Motor neuron (in vitro differentiated cells): Measurements from ENCODE around the gene ZMIZ1. TPM values are rescaled to one million over a fixed set of nuclear protein-coding genes. Genes with fewer than 3 reads are reported as not detected.

Experiments
- ATAC-seq, 8 experiments: fragments of 200-7000 bp; cut with Tn5 transposase; replicated peaks in 6 of 8; 2 replicates each; pipeline ENCODE4 v1.8.0; 2021; ENCODE audit warnings: mild to moderate bottlenecking in 8 of 8, moderate library complexity in 8 of 8
- H3K27ac ChIP-seq, 2 donors: fragments of 250-450 bp; sonication (Bioruptor Pico); 2 replicates each; pipeline ENCODE4 v1.9.0; 2021; ENCODE audit warnings: antibody characterized with exemption in 2 of 2, mild to moderate bottlenecking in 2 of 2, moderate library complexity in 1 of 2
- H3K4me1 ChIP-seq, 2 donors: fragments of 250-450 bp; sonication (Bioruptor Pico); replicated peaks in 1 of 2; 2 replicates each; pipeline ENCODE4 v1.6.1; 2021; ENCODE audit warnings: antibody characterized with exemption in 2 of 2, mild to moderate bottlenecking in 2 of 2, moderate library complexity in 1 of 2
- H3K4me3 ChIP-seq, 5 donors: fragments of 250-450 bp; sonication (Bioruptor Pico); 2 replicates each; pipeline ENCODE4 v1.9.0; 2021; ENCODE audit warnings: antibody characterized with exemption in 5 of 5, mild to moderate bottlenecking in 5 of 5, moderate library complexity in 4 of 5
- WGBS, 10 experiments: fragments of 450-650 bp; shearing (Covaris generic); methylation state at CpG; one replicate each; pipeline ENCODE4 v1.0.0; 2022; 5-methylcytosine and 5-hydroxymethylcytosine counted together
- in situ Hi-C, 9 experiments: fragments of 400-800 bp; cut with MboI; loops; one replicate each; pipeline ENCODE4 v1.15.0; 2021; ENCODE audit warnings: low sequenced_read_pairs in 9 of 9, low pct_unique_long_range_greater_than_20kb in 2 of 9; ENCODE audit not compliant: unreplicated experiment in 9 of 9
- total RNA-seq, 8 experiments: library from RNA; unstranded; fragments of 300-600 nt; gene quantifications; 2 replicates each; pipeline versions ENCODE4 v1.2.3 to v1.2.4, GENCODE V29; 2022

The ZMIZ1 gene
- total RNA-seq, 8 experiments from 2014 or later = 15.8 to 79.9 (median 50.0) TPM

DNA sequence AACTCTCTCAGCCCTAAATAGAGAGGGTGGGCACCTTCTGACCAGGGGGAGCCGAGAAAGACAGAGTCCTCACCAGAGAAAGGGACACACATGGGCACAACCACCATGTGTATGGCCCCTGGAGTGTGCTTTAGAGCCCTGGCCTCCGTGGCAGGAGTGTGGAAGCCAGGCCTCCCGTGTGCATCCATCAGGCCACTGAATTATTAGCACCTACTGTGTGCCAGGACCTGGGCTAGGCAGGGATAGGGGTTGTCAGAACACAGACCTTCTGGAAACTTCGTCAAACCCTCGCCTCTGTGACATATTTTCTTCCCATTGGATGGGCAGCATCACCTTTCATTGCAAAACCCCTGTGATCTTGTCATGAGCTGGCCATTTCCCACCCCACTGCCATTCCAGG, 78.5 kb downstream of the ZMIZ1 start:
- Histone ChIP-seq H3K27ac (peak overlapping the region in 1 of 2 donors; percentile 47), H3K4me3 (no peak overlapping the region), H3K4me1 (peaks cover 46 to 54% of the 10 kb centered on the region in 2 donors)
- ATAC-seq = no peak
- WGBS, 10 experiments = 92 to 100% (median 100%) methylated on average over 1 to 2 of the region's 5 CpGs; no CpG with 5 or more reads in 7 of the 10 experiments
- in situ Hi-C loops = no loop called here

DNA sequence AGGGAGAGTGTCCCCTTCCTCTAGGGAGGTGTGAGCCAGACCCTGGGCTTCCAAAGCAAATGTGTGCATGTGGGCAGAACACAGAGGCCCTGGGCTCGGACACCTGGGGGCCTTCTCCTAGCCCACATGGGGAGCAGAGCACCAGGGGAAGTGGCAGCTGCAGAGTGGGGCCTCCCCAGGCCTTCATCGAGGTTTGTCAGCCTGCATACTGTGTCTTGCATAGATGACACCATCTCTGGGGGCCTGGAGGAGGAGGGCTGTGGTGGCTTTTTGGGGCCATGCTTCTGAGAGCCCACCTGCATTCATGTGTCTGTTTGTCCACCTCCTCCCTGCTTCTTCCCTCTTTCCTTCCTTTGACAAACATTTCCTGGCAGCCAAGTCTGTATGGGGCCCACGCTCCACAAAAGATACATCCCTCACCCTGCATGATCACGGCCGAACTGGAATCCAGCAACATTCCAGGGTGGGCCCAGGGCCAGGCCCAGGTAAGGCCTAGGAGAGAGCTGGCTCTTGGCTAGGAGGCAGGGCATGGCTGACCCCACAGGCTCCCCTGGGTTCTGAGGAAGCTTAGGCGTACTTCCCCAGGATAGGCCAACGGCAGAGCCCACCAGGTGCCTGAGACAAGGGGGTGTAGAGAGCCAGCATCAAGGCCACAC, 79.2 kb downstream of the ZMIZ1 start:
- Histone ChIP-seq H3K4me3 (no peak overlapping the region), H3K4me1 (peaks cover 43 to 54% of the 10 kb centered on the region in 2 donors), H3K27ac (peak overlapping the region in 1 of 2 donors; percentile 42)
- in situ Hi-C loops = no loop called here
- ATAC-seq = no peak
- WGBS, 10 experiments = 60 to 100% (median 100%) methylated on average over 1 to 2 of the region's 7 CpGs; no CpG with 5 or more reads in 7 of the 10 experiments

DNA sequence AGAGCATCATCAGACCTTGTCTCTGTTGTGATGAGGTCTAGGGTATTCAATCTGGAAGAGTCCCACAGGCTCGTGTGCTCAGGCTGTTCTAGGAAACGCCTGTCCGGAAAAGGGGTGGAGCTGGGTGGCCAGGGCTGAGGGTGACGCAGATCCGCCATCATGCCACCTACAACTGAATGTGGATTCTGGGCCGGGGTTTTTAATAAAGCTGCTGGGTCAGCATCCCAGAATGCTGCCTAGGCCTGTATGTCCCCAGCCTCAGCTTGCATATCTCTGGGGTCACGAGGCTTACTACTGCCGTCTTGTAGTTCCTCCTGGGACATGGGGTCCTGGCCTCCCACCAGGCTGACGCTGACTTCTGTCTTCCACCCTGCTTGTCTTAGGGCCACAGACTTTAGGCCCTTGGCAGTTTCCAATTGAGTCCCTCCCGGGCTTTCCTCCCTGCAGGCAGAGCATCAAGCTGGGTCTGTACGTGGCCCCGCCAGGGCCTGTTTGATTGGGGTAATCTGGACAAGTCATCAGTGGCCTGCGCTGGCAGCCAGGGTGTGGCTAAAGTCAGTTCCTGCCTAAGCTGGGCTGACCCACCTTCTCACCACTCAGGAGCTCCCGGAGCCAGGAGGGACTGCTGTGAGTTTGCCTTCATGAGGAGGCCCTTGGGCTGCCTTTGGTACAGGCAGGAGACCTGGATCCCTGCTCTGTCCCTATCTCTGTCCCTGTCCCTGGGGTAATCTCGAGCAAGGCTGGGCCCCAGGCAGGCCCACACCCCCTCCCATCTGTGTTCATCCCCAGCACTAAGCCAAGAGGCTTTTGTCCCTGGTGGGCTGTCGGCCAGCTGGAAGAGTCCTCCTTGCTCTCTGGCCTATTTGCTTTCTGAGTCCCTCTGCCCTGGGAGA, 79.9 kb downstream of the ZMIZ1 start:
- peak; percentile 5 to 48 (median 14) for ATAC-seq
- Histone ChIP-seq H3K4me3 (no peak overlapping the region), H3K4me1 (peaks cover 43 to 54% of the 10 kb centered on the region in 2 donors), H3K27ac (peak overlapping the region; percentile 42 to 72)
- in situ Hi-C loops = no loop called here
- WGBS, 10 experiments = 0 to 85% (median 70%) methylated on average over 2 to 14 of the region's 16 CpGs; no CpG with 5 or more reads in 3 of the 10 experiments

- in situ Hi-C loops = no loop called here
- 80% methylated on average over 2 of the region's 3 CpGs; no CpG with 5 or more reads in 9 of the 10 experiments for WGBS, 10 experiments
- Histone ChIP-seq H3K27ac (peak overlapping the region; percentile 42 to 72), H3K4me3 (no peak overlapping the region), H3K4me1 (peaks cover 43 to 54% of the 10 kb centered on the region in 2 donors)
- ATAC-seq = no peak
Measured at GRCh38 chr10:79149345-79149661, 80.5 kb downstream of the ZMIZ1 start.

- in situ Hi-C loops = no loop called here
- WGBS, 10 experiments = 10 to 100% (median 70%) methylated on average over 1 to 3 of the region's 27 CpGs; no CpG with 5 or more reads in 6 of the 10 experiments
- Histone ChIP-seq H3K4me3 (no peak overlapping the region), H3K27ac (peak overlapping the region; percentile 40 to 72), H3K4me1 (peaks cover 41 to 56% of the 10 kb centered on the region in 2 donors)
- peak in 7 of 8 experiments; percentile 29 to 70 (median 40) for ATAC-seq
Measured at GRCh38 chr10:79149662-79150443, 81.1 kb downstream of the ZMIZ1 start.

DNA sequence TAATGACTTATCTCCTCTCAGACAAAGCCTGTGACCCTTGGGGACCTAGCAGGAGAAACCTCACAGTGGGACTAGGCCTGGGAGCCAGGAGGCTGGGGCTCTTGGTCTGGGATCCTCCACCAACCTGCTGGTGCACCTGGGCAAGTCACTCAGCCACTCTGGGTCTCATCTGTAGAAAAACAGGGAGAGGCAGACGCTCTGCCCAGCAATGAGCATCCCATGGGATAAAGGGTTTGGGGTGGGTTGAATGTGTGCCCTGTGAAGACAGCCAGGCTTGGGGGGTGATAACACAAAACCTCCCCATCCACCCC, 81.6 kb downstream of the ZMIZ1 start:
- H3K4me3 ChIP-seq = no peak overlapping the region
- H3K4me1 ChIP-seq = peaks cover 43 to 61% of the 10 kb centered on the region in 2 donors
- no peak for ATAC-seq
- in situ Hi-C loops = no loop called here
- no CpG with 5 or more reads among the region's 1 CpG for WGBS, 10 experiments
- peak overlapping the region in 1 of 2 donors; percentile 72 for H3K27ac ChIP-seq

- peak in 2 of 8 experiments; percentile 3 to 6 for ATAC-seq
- Histone ChIP-seq H3K4me3 (no peak overlapping the region), H3K27ac (peak overlapping the region in 1 of 2 donors; percentile 29), H3K4me1 (peaks cover 46 to 59% of the 10 kb centered on the region in 2 donors)
- in situ Hi-C loops = no loop called here
- WGBS, 10 experiments = 0 to 94% (median 36%) methylated on average over 1 to 7 of the region's 7 CpGs; no CpG with 5 or more reads in 6 of the 10 experiments
Measured at GRCh38 chr10:79152423-79152817, 83.7 kb downstream of the ZMIZ1 start.

DNA sequence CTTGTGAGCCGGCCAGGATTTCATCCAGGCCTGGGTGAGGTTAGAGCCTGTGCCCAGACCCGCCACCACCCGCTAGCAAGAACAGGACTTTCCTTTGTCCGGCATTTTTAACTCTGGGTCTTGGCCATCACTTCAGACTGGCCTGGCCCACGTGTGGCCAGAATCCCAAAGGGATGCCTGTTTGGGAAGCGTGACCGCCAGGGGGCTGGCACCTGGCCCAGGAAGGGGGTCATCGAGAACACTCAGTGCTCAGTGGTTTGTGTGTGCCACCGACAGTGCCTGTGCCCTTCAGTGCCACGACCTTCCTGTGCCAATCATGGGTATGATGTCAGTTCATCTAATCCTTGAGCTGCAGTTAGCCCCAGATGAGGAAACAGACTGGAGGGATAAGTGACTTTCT, 85.0 kb downstream of the ZMIZ1 start:
- in situ Hi-C loops = no loop called here
- no peak overlapping the region for H3K27ac ChIP-seq
- H3K4me3 ChIP-seq = no peak overlapping the region
- ATAC-seq = no peak
- 80 to 100% (median 100%) methylated on average over 2 to 7 of the region's 10 CpGs; no CpG with 5 or more reads in 5 of the 10 experiments for WGBS, 10 experiments
- H3K4me1 ChIP-seq = peaks cover 51 to 61% of the 10 kb centered on the region in 2 donors

DNA sequence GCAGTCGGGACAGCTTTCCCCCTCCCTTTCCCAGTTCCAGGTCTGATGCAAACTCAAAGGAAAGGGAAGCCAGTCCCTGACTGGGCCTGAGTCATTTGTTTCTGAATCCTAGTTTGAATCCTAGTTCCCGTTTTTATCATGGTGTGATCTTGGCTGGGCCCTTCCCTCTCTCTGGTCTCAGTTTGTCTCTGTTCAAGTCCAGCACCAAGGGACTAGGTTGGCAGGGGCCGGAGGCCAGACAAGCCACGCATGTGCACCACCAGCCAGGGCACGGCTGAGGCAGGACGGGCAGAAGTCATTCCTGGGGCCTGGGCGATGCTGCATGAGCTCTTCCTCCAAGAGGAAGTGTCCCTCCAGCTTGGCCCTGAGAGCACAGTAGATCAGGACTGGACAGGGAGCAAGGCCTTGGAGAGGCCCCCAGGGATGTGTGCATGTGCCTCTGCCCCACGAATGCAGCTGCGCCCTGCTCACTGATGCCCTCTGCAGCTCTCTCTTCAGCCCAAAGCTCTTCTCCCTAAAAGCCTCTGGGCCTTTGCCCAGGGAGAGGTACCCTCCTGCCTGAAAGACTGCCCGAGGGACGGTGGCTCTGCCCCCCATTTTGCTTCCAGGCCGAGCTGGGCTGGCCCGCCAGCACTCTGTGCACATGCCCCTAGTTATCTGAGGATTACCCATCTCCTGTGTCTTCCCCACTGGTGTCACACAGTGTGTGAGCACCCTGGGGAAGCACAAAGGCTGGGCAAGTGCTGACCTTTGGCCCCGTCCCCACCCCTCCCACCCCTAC, 86.7 kb downstream of the ZMIZ1 start:
- H3K4me1 ChIP-seq = peaks cover 47 to 54% of the 10 kb centered on the region in 2 donors
- no peak for ATAC-seq
- in situ Hi-C loops = no loop called here
- no peak overlapping the region for H3K4me3 ChIP-seq
- peak overlapping the region in 1 of 2 donors; percentile 68 for H3K27ac ChIP-seq
- WGBS, 10 experiments = 0 to 82% (median 60%) methylated on average over 1 to 6 of the region's 14 CpGs; no CpG with 5 or more reads in 2 of the 10 experiments

GRCh38 chr10:79156334-79157274, 87.8 kb downstream of the ZMIZ1 start:
- 78 to 96% (median 83%) methylated on average over 2 to 16 of the region's 22 CpGs; no CpG with 5 or more reads in 3 of the 10 experiments for WGBS, 10 experiments
- Histone ChIP-seq H3K4me3 (no peak overlapping the region), H3K4me1 (peaks cover 44 to 52% of the 10 kb centered on the region in 2 donors), H3K27ac (peak overlapping the region in 1 of 2 donors; percentile 26)
- in situ Hi-C loops = no loop called here
- no peak for ATAC-seq

DNA sequence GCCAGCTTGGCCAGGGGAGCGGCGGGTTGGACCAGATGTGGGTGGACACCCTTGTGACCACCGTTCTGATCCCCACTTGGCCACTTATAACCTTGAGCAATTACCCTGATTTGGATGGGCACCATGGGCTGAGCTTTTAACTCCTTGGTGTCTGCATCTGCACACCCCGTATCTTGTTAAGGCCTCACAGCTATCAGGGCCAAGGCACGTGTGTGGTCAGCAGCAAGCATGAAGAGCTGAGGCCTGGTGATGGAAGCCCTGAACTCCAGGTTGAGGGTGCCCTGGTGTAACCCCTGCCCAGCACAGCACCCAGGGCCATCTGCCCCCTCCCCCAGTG, 89.2 kb downstream of the ZMIZ1 start:
- Histone ChIP-seq H3K4me3 (no peak overlapping the region), H3K4me1 (peaks cover 42 to 47% of the 10 kb centered on the region in 2 donors), H3K27ac (peak overlapping the region; percentile 15 to 85)
- no peak for ATAC-seq
- 53 to 100% (median 56%) methylated on average over 1 to 3 of the region's 5 CpGs; no CpG with 5 or more reads in 7 of the 10 experiments for WGBS, 10 experiments
- in situ Hi-C loops = no loop called here
